ENCODE measurements around the gene B3GALT6.

Gene B3GALT6

GRCh38 chr1:1253972-1254666 is 22.1 kb downstream of the B3GALT6 start:
- H3K4me3 ChIP-seq (ENCODE audit: low read length) = no peak overlapping the region
- no peak for DNase-seq (ENCODE audit: low read depth, low spot score)

GRCh38 chr1:1254667-1254998 is 22.6 kb downstream of the B3GALT6 start:
- H3K4me3 ChIP-seq (ENCODE audit: low read length) = no peak overlapping the region
- DNase-seq (ENCODE audit: low read depth, low spot score) = no peak

- H3K4me3 ChIP-seq (ENCODE audit: low read length) = no peak overlapping the region
- no peak for DNase-seq (ENCODE audit: low read depth, low spot score)
Observed at GRCh38 chr1:1255078-1255477, 23.0 kb downstream of the B3GALT6 start.

DNA sequence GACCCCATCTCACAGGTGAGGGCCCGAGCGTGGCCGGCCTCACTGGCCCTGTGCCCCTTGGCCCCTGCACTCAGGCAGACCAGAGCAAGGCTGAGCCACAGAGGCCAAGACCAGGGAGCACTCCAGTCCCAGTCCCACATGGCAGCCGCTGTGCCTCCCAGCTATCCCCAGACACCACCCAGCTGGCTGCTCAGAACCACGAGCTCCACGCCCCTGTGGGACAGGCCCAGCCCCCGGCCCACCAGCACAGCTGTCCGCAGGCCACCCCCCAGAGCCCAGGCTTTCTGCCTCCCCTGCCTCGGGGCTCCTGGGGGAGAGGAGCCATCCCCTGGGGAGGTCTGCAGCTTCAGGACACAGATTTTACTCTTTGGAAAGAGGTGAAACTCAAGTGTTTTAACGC is 23.6 kb downstream of the B3GALT6 start:
- H3K4me3 ChIP-seq (ENCODE audit: low read length) = no peak overlapping the region
- no peak for DNase-seq (ENCODE audit: low read depth, low spot score)

DNA sequence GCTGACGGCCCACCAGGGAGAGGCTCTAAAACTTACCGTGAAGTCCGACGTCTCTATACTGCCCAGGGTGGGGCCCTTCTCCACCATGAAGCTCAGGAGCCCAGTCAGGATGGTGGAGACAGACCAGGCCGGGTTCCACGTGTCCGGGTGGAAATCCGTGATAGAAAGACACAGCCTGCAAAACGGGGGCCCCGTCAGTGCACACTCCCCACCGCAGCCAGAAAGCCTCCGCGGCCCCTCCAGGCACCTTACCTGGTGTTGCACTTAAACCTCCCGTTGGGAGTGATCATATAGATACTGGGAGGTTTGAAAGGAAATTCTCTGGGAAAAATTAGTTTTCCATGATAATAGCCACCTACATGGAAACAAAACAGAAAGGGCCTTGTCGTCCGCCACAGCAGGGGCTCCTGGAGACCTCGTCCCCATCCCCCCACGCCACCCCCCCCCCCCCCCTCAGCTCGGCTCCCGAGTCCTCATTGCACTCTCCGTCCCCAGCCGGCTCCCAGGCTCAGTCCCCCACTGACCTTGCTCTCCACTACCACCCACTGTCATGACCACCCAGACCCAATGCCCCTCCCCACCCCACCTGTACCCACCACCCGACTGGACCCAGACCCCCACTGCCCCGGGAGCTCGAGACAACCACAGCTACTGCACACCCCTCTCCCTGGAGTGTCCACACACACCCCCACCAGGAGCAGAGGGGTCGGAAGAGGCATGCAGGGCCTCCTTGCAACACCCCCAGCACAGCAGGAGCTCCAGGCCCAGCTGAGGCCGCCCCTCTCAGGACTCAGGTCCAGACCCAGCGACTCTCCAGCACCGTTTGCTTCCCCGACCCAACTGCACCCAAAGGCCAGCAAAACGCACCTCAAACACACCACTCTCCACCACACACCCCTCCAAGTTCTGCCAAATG is 25.2 kb downstream of the B3GALT6 start:
- H3K4me3 ChIP-seq (ENCODE audit: low read length) = no peak overlapping the region
- no peak for DNase-seq (ENCODE audit: low read depth, low spot score)

GRCh38 chr1:1259119-1259488 is 27.1 kb downstream of the B3GALT6 start:
- DNase-seq (ENCODE audit: low read depth, low spot score) = no peak
- H3K4me3 ChIP-seq (ENCODE audit: low read length) = no peak overlapping the region

DNA sequence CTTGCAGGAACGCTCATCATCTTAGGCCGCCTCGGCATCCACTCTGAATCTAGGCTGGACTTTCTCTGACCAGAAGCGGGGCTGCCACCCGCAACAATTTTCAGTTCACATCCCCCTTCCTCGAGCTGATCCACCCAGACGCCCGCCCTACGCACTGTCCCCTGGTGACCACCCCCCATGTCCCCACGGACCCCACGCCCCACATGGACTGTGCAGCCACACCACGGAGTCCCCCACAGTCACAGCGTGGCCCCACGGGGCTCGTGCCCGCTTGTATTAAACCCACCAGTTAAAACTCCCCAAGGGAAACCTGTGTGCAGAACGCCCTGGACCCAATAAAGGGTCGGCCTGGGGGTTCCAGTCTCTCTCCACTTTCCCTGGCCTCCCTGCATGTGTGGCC is 27.5 kb downstream of the B3GALT6 start:
- DNase-seq (ENCODE audit: low read depth, low spot score) = no peak
- H3K4me3 ChIP-seq (ENCODE audit: low read length) = no peak overlapping the region

- no peak for DNase-seq (ENCODE audit: low read depth, low spot score)
- no peak overlapping the region for H3K4me3 ChIP-seq (ENCODE audit: low read length)
Observed at GRCh38 chr1:1259951-1260600, 28.0 kb downstream of the B3GALT6 start.

- DNase-seq (ENCODE audit: low read depth, low spot score) = no peak
- no peak overlapping the region for H3K4me3 ChIP-seq (ENCODE audit: low read length)
Observed at GRCh38 chr1:1260843-1261560, 29.0 kb downstream of the B3GALT6 start.

DNA sequence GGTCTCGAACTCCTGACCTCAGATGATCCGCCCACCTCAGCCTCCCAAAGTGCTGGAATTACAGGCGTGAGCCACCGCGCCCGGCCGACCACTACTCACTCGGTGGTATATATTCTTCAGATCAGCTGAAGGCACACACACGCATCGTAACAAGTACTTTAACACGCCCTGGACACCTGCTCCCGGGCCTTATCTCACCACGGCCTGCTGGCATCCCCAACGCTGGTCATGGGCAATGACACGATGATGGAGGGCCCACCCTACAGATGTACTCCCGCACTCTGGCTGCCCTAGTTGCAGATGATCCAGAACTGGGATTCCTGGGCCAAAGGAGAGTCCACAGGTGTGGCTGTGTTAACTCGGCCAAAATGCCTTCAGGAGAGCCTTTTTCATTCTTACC is 30.0 kb downstream of the B3GALT6 start:
- no peak overlapping the region for H3K4me3 ChIP-seq (ENCODE audit: low read length)
- no peak for DNase-seq (ENCODE audit: low read depth, low spot score)

- H3K4me3 ChIP-seq (ENCODE audit: low read length) = no peak overlapping the region
- no peak for DNase-seq (ENCODE audit: low read depth, low spot score)
Observed at GRCh38 chr1:1262758-1263157, 30.7 kb downstream of the B3GALT6 start.

- H3K4me3 ChIP-seq (ENCODE audit: low read length) = no peak overlapping the region
- no peak for DNase-seq (ENCODE audit: low read depth, low spot score)
Observed at GRCh38 chr1:1264026-1264425, 32.0 kb downstream of the B3GALT6 start.

- no peak for DNase-seq (ENCODE audit: low read depth, low spot score)
- H3K4me3 ChIP-seq (ENCODE audit: low read length) = no peak overlapping the region
Observed at GRCh38 chr1:1264868-1265272, 32.8 kb downstream of the B3GALT6 start.

- DNase-seq (ENCODE audit: low read depth, low spot score) = no peak
- H3K4me3 ChIP-seq (ENCODE audit: low read length) = no peak overlapping the region
Observed at GRCh38 chr1:1267488-1268283, 35.6 kb downstream of the B3GALT6 start.

DNA sequence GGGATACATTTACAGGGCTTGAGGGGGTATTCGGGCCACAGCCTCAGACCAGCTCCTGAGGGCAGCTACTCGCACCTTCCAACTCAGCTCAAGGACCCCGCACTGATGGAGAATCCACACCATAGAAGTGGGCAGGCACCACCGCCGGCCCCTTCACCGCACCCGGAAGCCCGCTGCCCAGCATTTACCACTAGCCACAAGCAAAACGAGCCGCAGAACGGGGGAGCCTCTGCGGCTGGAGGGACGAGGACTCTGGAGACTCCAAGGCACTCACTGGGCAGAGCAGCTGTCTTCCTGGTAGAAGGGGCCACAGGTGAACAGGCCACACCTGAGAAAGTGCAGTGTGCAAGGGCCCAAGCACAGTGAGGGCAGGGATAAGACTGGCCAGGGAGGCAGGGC is 36.2 kb downstream of the B3GALT6 start:
- no peak overlapping the region for H3K4me3 ChIP-seq (ENCODE audit: low read length)
- DNase-seq (ENCODE audit: low read depth, low spot score) = no peak

- H3K4me3 ChIP-seq (ENCODE audit: low read length) = no peak overlapping the region
- no peak for DNase-seq (ENCODE audit: low read depth, low spot score)
Observed at GRCh38 chr1:1270813-1271212, 38.8 kb downstream of the B3GALT6 start.

GRCh38 chr1:1272341-1273208 is 40.5 kb downstream of the B3GALT6 start:
- H3K4me3 ChIP-seq (ENCODE audit: low read length) = peak overlapping the region; percentile 86
- no peak for DNase-seq (ENCODE audit: low read depth, low spot score)

GRCh38 chr1:1273209-1273511 is 41.1 kb downstream of the B3GALT6 start:
- H3K4me3 ChIP-seq (ENCODE audit: low read length) = peak overlapping the region; percentile 86
- no peak for DNase-seq (ENCODE audit: low read depth, low spot score)

Measured in Jurkat, Clone E6-1 (cell line).